ENCODE measurements around the gene FAM151A. TPM values are rescaled to one million over a fixed set of nuclear protein-coding genes. Genes with fewer than 3 reads are reported as not detected.

The FAM151A gene
- total and polyA plus RNA-seq, 2 of the 13 experiments (the other 11 are each of a cell fraction or from before 2014, with no cell fraction given), result 0.29 to 3.6 TPM

DNA sequence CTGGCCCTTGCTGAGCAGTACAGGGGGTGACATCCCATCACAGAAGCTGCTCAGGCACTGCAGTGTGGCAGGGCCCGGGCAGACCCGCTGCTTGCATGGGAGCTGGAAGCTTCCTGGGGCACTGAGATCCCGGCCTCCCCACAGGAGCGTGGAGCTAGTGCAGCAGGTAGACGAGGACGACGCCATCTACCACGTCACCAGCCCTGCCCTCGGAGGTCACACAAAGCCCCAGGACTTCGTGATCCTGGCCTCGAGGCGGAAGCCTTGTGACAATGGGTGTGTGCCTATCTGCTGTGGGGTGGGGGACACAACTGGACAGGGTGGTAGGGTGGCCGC, 16.4 kb downstream of the FAM151A start:
- ChIA-PET CTCF (ENCODE audit: low intra/inter-chr PET ratio, low total read pairs) (no interaction called here), POLR2A (no interaction called here)
- no peak overlapping the region for H3K4me2 ChIP-seq (ENCODE audit: low read depth, low read length)
- no peak overlapping the region for H3K4me3 ChIP-seq (replicated peaks in 1 of 3; ENCODE audit: insufficient read depth in 1 of 3, low read depth in 2 of 3, low read length in 3 of 3)
- WGBS (ENCODE audit: low lambda C conversion rate), result no CpG with 5 or more reads among the region's 13 CpGs
- FAIRE-seq (no peak), DNase-seq (ENCODE audit: low spot score) (no peak), ATAC-seq (no peak)
- H2AFZ ChIP-seq (ENCODE audit: low read length), result no peak overlapping the region
- no peaks in the 10 kb centered on the region for H4K20me1 ChIP-seq (ENCODE audit: insufficient read depth, low read length)
- peaks cover 2% of the 10 kb centered on the region for H3K4me1 ChIP-seq (ENCODE audit: insufficient read depth, low read length)
- no peaks in the 10 kb centered on the region for H3K9me3 ChIP-seq (ENCODE audit: low read length)
- intact Hi-C loops (cut with micrococcal nuclease; ENCODE audit: unreplicated experiment) (no loop called here), in situ Hi-C loops (cut with HindIII; ENCODE audit: extremely low pct_ligation_motif_present, low pct_unique_long_range_greater_than_20kb) (no loop called here)
- TF ChIP-seq SSRP1 (CRISPR knock-in tag; IDR thresholded peaks at IDR 0.05) (no peak), MTF2 (CRISPR knock-in tag; IDR thresholded peaks at IDR 0.05; ENCODE audit: borderline replicate concordance) (no peak), HDAC1 (CRISPR knock-in tag; IDR thresholded peaks at IDR 0.05) (no peak)
- no peak overlapping the region for H3K27ac ChIP-seq (ENCODE audit: extremely low read length, insufficient read depth, low read length)
- H3K79me2 ChIP-seq (ENCODE audit: insufficient read depth, low read length), result no peaks in the 10 kb centered on the region
- H3K27me3 ChIP-seq (ENCODE audit: control insufficient read depth in 1 of 2, insufficient read depth in 2 of 2, low read length in 2 of 2), result no peaks in the 10 kb centered on the region
- BruUV-seq (replicated peaks), result no TSS peak
- no peak overlapping the region for H3K9ac ChIP-seq (ENCODE audit: insufficient read depth, low read depth, low read length)
- H3K36me3 ChIP-seq (replicated peaks in 1 of 2; ENCODE audit: control insufficient read depth in 1 of 2, insufficient read depth in 2 of 2, low read length in 2 of 2), result no peaks in the 10 kb centered on the region

DNA sequence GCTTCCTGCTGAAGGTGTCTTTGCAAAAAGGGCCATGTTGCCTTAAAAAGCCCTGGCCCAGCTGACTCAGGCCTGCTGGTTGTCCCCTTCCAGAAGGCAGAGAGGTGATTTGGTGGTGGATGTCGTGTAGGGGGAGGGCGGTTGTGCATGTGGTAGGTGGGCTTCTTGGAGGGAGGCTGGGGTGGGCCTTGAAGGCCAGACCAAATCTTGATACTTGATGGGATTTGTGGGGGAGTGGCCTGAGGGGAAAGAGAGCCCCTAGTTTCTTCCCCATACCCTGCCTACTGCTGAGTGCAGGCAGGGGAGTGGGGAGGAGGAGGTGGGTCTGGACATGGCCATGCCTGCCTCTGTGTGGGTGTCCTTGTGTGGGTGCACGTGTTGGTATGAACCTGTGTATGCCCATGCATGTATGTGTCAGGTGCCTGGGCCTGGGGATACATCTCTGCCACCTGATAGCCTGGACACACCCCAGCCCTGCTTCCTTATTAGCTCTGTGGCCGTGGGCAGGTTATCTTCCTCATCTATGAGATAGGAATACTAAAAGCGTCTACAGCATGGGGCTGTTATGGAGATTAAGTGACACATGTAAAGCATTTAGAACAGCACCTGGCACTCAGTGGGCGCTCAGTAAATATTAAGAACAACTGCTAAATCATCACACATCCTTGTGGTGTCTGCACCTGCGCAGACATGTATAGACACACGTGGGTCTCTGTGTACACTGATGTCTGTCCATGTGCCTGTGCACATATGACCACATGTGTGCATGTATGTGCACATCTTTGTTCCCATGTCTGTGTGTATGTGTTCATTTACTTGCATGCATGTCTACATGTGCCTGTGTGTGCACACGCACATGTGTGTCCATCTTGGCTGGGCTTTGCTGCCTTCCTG, 17.0 kb downstream of the FAM151A start:
- Histone ChIP-seq H3K27me3 (ENCODE audit: control insufficient read depth in 1 of 2, insufficient read depth in 2 of 2, low read length in 2 of 2) (no peaks in the 10 kb centered on the region), H2AFZ (ENCODE audit: low read length) (no peak overlapping the region), H3K9me3 (ENCODE audit: low read length) (no peaks in the 10 kb centered on the region), H3K4me2 (ENCODE audit: low read depth, low read length) (no peak overlapping the region), H3K4me1 (ENCODE audit: insufficient read depth, low read length) (peaks cover 8% of the 10 kb centered on the region), H3K36me3 (replicated peaks in 1 of 2; ENCODE audit: control insufficient read depth in 1 of 2, insufficient read depth in 2 of 2, low read length in 2 of 2) (no peaks in the 10 kb centered on the region), H3K79me2 (ENCODE audit: insufficient read depth, low read length) (no peaks in the 10 kb centered on the region), H3K27ac (ENCODE audit: extremely low read length, insufficient read depth, low read length) (no peak overlapping the region), H4K20me1 (ENCODE audit: insufficient read depth, low read length) (no peaks in the 10 kb centered on the region), H3K9ac (ENCODE audit: insufficient read depth, low read depth, low read length) (no peak overlapping the region), H3K4me3 (replicated peaks in 1 of 3; ENCODE audit: insufficient read depth in 1 of 3, low read depth in 2 of 3, low read length in 3 of 3) (no peak overlapping the region)
- ChIA-PET POLR2A (no interaction called here), CTCF (ENCODE audit: low intra/inter-chr PET ratio, low total read pairs) (no interaction called here)
- intact Hi-C loops (cut with micrococcal nuclease; ENCODE audit: unreplicated experiment) (no loop called here), in situ Hi-C loops (cut with HindIII; ENCODE audit: extremely low pct_ligation_motif_present, low pct_unique_long_range_greater_than_20kb) (no loop called here)
- ATAC-seq, result no peak
- DNase-seq (ENCODE audit: low spot score), result no peak
- no peak for FAIRE-seq
- TF ChIP-seq, protein P1, sequence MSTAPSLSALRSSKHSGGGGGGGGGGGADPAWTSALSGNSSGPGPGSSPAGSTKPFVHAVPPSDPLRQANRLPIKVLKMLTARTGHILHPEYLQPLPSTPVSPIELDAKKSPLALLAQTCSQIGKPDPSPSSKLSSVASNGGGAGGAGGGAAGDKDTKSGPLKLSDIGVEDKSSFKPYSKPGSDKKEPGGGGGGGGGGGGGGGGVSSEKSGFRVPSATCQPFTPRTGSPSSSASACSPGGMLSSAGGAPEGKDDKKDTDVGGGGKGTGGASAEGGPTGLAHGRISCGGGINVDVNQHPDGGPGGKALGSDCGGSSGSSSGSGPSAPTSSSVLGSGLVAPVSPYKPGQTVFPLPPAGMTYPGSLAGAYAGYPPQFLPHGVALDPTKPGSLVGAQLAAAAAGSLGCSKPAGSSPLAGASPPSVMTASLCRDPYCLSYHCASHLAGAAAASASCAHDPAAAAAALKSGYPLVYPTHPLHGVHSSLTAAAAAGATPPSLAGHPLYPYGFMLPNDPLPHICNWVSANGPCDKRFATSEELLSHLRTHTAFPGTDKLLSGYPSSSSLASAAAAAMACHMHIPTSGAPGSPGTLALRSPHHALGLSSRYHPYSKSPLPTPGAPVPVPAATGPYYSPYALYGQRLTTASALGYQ (CRISPR knock-in tag; IDR thresholded peaks at IDR 0.05), result no peak
- TF ChIP-seq, protein P2, sequence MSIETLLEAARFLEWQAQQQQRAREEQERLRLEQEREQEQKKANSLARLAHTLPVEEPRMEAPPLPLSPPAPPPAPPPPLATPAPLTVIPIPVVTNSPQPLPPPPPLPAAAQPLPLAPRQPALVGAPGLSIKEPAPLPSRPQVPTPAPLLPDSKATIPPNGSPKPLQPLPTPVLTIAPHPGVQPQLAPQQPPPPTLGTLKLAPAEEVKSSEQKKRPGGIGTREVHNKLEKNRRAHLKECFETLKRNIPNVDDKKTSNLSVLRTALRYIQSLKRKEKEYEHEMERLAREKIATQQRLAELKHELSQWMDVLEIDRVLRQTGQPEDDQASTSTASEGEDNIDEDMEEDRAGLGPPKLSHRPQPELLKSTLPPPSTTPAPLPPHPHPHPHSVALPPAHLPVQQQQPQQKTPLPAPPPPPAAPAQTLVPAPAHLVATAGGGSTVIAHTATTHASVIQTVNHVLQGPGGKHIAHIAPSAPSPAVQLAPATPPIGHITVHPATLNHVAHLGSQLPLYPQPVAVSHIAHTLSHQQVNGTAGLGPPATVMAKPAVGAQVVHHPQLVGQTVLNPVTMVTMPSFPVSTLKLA (IDR thresholded peaks at IDR 0.05), result peak; percentile 75
- WGBS (ENCODE audit: low lambda C conversion rate), result 88% methylated on average over 8 of the region's 9 CpGs
- BruUV-seq (replicated peaks), result no TSS peak

All from HepG2 (cell line).